NCI-H2196 treated with DMSO at 0.1 percent for 48 hours (cell line): ENCODE results near the gene ZNF687.
"Not testable (repeated sequence)": the region's sequence is repeated elsewhere in the genome, so short reads cannot be mapped to it uniquely, and the experiment has no call there.

ENCODE experiments used
- DNase-seq: peaks from one replicate; lab custom pipeline; 2025; ENCODE audit not compliant: unreplicated experiment; lab: John Stamatoyannopoulos, UW

ZNF687 gene

GRCh38 chr1:151281969-151282882, at the start of gene ZNF687:
TSS of gene ZNF687 (plus strand) at chr1:151282299. CDS start at chr1:151286292, 3,993 bp downstream.
- DNase-seq, result peak; percentile 100

- DNase-seq, result no peak
These were observed 46.9 kb upstream of the ZNF687 start for GRCh38 chr1:151235235-151235634.

- no peak for DNase-seq
These were observed 44.2 kb upstream of the ZNF687 start for GRCh38 chr1:151237678-151238466.

- DNase-seq, result no peak
These were observed 43.7 kb upstream of the ZNF687 start for GRCh38 chr1:151238467-151238739.

GRCh38 chr1:151242442-151242841, 39.7 kb upstream of the ZNF687 start:
- no peak for DNase-seq

GRCh38 chr1:151243683-151244216, 38.3 kb upstream of the ZNF687 start:
- no peak for DNase-seq

- DNase-seq, result no peak
These were observed 35.3 kb upstream of the ZNF687 start for GRCh38 chr1:151246786-151247185.

- peak; percentile 62 for DNase-seq
These were observed 30.2 kb upstream of the ZNF687 start for GRCh38 chr1:151251656-151252470.

- peak; percentile 93 for DNase-seq
These were observed 27.6 kb upstream of the ZNF687 start, which contains the start of gene PSMD4 for GRCh38 chr1:151254217-151255213. TSS of gene PSMD4 (plus strand) at chr1:151254734. CDS start at chr1:151254783, 49 bp downstream.

- no peak for DNase-seq
These were observed 26.7 kb upstream of the ZNF687 start for GRCh38 chr1:151255381-151255780.

GRCh38 chr1:151259351-151259750, 22.7 kb upstream of the ZNF687 start:
- no peak for DNase-seq

- no peak for DNase-seq
These were observed 16.5 kb upstream of the ZNF687 start for GRCh38 chr1:151265446-151266236.

GRCh38 chr1:151266315-151266714, 15.8 kb upstream of the ZNF687 start:
- DNase-seq, result no peak

- no peak for DNase-seq
These were observed 15.3 kb upstream of the ZNF687 start for GRCh38 chr1:151266821-151267220.

GRCh38 chr1:151267760-151268159, 14.3 kb upstream of the ZNF687 start:
- no peak for DNase-seq

- no peak for DNase-seq
These were observed 8.1 kb upstream of the ZNF687 start for GRCh38 chr1:151273924-151274466.

- DNase-seq, result not testable (repeated sequence)
These were observed 6.8 kb upstream of the ZNF687 start for GRCh38 chr1:151275341-151275740.

- DNase-seq, result no peak
These were observed 4.8 kb upstream of the ZNF687 start for GRCh38 chr1:151277249-151277648.
